SK-N-SH (cell line): ENCODE results near the gene ABCA4. TPM values are rescaled to one million over a fixed set of nuclear protein-coding genes. Genes with fewer than 3 reads are reported as not detected.

Source experiments
- CTCF ChIA-PET: fragments of 300-600, 350-600 bp; formaldehyde crosslinking; extraction: SDS; loops from one replicate; lab custom pipeline; 2021; lab: Yijun Ruan, JAX
- POLR2A ChIA-PET: fragments of 350-600 bp; sonication (Branson Sonifier 250); formaldehyde crosslinking; extraction: SDS; loops from one replicate; lab custom pipeline; 2020; ENCODE audit warnings: antibody characterized with exemption, inconsistent platforms; lab: Yijun Ruan, JAX
- DNase-seq: peaks from one replicate; pipeline ENCODE4 v3.0.0; 2012
- H2AFZ ChIP-seq: fragments of 200-600 bp; sonication (generic); 2 replicates; pipeline ENCODE4 v1.8.1; 2016; ENCODE audit warnings: antibody characterized with exemption, mild to moderate bottlenecking, low read depth
- H3F3A ChIP-seq: fragments of 200-600 bp; sonication (generic); replicated peaks from 2 replicates; pipeline ENCODE3; 2016; ENCODE audit warnings: antibody characterized with exemption, mild to moderate bottlenecking; ENCODE audit not compliant: insufficient read depth
- H3K27ac ChIP-seq, 2 experiments: fragments of 200-500 bp in 1 of 2; fragments of 200-600 bp in 1 of 2; sonication (Bioruptor generic) in 1 of 2; sonication (generic), shearing (Covaris generic) in 1 of 2; 2 replicates each; pipeline versions ENCODE4 v1.5.1 to v1.6.1; 2014 to 2016; ENCODE audit warnings: low read depth in 2 of 2, inconsistent platforms in 1 of 2, low read length in 1 of 2, mild to moderate bottlenecking in 1 of 2, mixed read lengths in 1 of 2
- H3K27me3 ChIP-seq: fragments of 200-600 bp; sonication (generic), shearing (Covaris generic); 2 replicates; pipeline ENCODE4 v1.6.1; 2016; ENCODE audit warnings: mixed run types; ENCODE audit not compliant: insufficient read depth
- H3K36me3 ChIP-seq, 2 experiments: fragments of 200-500 bp in 1 of 2; fragments of 200-600 bp in 1 of 2; sonication (Bioruptor generic) in 1 of 2; sonication (generic) in 1 of 2; replicated peaks in 1 of 2; 2 replicates each; pipeline versions ENCODE3 to v1.5.1; 2014 to 2016; ENCODE audit warnings: low read length in 1 of 2, mild to moderate bottlenecking in 1 of 2; ENCODE audit not compliant: insufficient read depth in 2 of 2, control insufficient read depth in 1 of 2
- H3K4me1 ChIP-seq, 2 experiments: fragments of 200-500 bp in 1 of 2; fragments of 200-600 bp in 1 of 2; sonication (Bioruptor generic) in 1 of 2; sonication (generic), shearing (Covaris generic) in 1 of 2; 2 replicates each; pipeline versions ENCODE4 v1.5.1 to v1.6.1; 2014 to 2016; ENCODE audit warnings: low read depth in 1 of 2, low read length in 1 of 2, mixed run types in 1 of 2; ENCODE audit not compliant: insufficient read depth in 2 of 2, control insufficient read depth in 1 of 2
- H3K4me2 ChIP-seq: fragments of 200-600 bp; sonication (generic), shearing (Covaris generic); 2 replicates; pipeline ENCODE4 v1.6.1; 2017; ENCODE audit warnings: mixed run types
- H3K4me3 ChIP-seq, 2 experiments: fragments of 200-500 bp in 1 of 2; fragments of 200-600 bp in 1 of 2; sonication (Bioruptor generic) in 1 of 2; sonication (generic), shearing (Covaris generic) in 1 of 2; 2 replicates each; pipeline versions ENCODE4 v1.5.1 to v1.8.1; 2014 to 2016; ENCODE audit warnings: low read depth in 2 of 2, inconsistent platforms in 1 of 2, low read length in 1 of 2, mild to moderate bottlenecking in 1 of 2, mixed read lengths in 1 of 2, moderate library complexity in 1 of 2
- H3K79me2 ChIP-seq: fragments of 200-600 bp; sonication (generic); 2 replicates; pipeline ENCODE4 v1.8.1; 2017; ENCODE audit warnings: mild to moderate bottlenecking; ENCODE audit not compliant: insufficient read depth
- H3K9ac ChIP-seq: fragments of 200-600 bp; sonication (generic); 2 replicates; pipeline ENCODE4 v1.6.1; 2017; ENCODE audit warnings: mixed run types
- H3K9me2 ChIP-seq: fragments of 200-600 bp; sonication (generic); 2 replicates; pipeline ENCODE4 v1.6.1; 2017; ENCODE audit warnings: mixed run types
- H3K9me3 ChIP-seq: fragments of 200-600 bp; sonication (generic); 2 replicates; pipeline ENCODE4 v1.6.1; 2017; ENCODE audit warnings: mixed run types, mild to moderate bottlenecking, moderate library complexity
- H4K20me1 ChIP-seq: fragments of 200-600 bp; sonication (generic); 2 replicates; pipeline ENCODE4 v1.6.1; 2017; ENCODE audit warnings: mild to moderate bottlenecking, mixed run types; ENCODE audit not compliant: insufficient read depth
- EP300 ChIP-seq, 2 experiments: IDR thresholded peaks; 2 replicates each; pipeline versions ENCODE4 v1.4.0 to v1.6.1; 2012; ENCODE audit warnings: borderline replicate concordance in 1 of 2, low read depth in 1 of 2, low read length in 1 of 2
- FOSL2 ChIP-seq: IDR thresholded peaks from 2 replicates; pipeline ENCODE4 v1.4.0; 2012; ENCODE audit warnings: low read depth, mild to moderate bottlenecking, moderate library complexity, borderline replicate concordance
- IRF3 ChIP-seq: fragments of 150-350 bp; IDR thresholded peaks from 2 replicates; pipeline ENCODE4 v1.6.1; 2016; ENCODE audit warnings: mild to moderate bottlenecking, low read depth, low read length
- MXI1 ChIP-seq: IDR thresholded peaks from 2 replicates; pipeline ENCODE4 v1.6.1; 2012; ENCODE audit warnings: mild to moderate bottlenecking, low read depth, low read length, improper control_type of control experiment
- NFIC ChIP-seq: IDR thresholded peaks from 2 replicates; pipeline ENCODE4 v1.4.0; 2012; ENCODE audit warnings: borderline replicate concordance
- NRF1 ChIP-seq: IDR thresholded peaks from 2 replicates; pipeline ENCODE4 v1.6.1; 2012; ENCODE audit warnings: low read depth, mild to moderate bottlenecking, low read length
- RCOR1 ChIP-seq: fragments of 150-350 bp; IDR thresholded peaks from 2 replicates; pipeline ENCODE4 v1.6.1; 2017; ENCODE audit warnings: antibody characterized with exemption, low read length
- REST ChIP-seq: IDR thresholded peaks from 2 replicates; pipeline ENCODE4 v1.6.1; 2012; ENCODE audit warnings: mild to moderate bottlenecking, low read depth, low read length, moderate library complexity
- RXRA ChIP-seq: IDR thresholded peaks from 2 replicates; pipeline ENCODE4 v1.4.0; 2012; ENCODE audit warnings: low read depth, mild to moderate bottlenecking, borderline replicate concordance
- SIN3A ChIP-seq: IDR thresholded peaks from 2 replicates; pipeline ENCODE4 v1.6.1; 2012; ENCODE audit warnings: low read depth, mild to moderate bottlenecking, low read length, moderate library complexity, borderline replicate concordance
- SMC3 ChIP-seq: IDR thresholded peaks from 2 replicates; pipeline ENCODE4 v1.6.1; 2012; ENCODE audit warnings: low read depth, low read length, improper control_type of control experiment
- TAF1 ChIP-seq: IDR thresholded peaks from 2 replicates; pipeline ENCODE4 v1.6.1; 2012; ENCODE audit warnings: low read depth, mild to moderate bottlenecking, low read length, moderate library complexity, borderline replicate concordance
- USF1 ChIP-seq: IDR thresholded peaks from 2 replicates; pipeline ENCODE4 v1.4.0; 2012; ENCODE audit warnings: low read depth, borderline replicate concordance
- USF2 ChIP-seq: fragments of 150-350 bp; IDR thresholded peaks from 2 replicates; pipeline ENCODE4 v1.6.1; 2017; ENCODE audit warnings: antibody characterized with exemption, low read length, low read depth, borderline replicate concordance
- ZBTB33 ChIP-seq: IDR thresholded peaks from 2 replicates; pipeline ENCODE4 v1.4.0; 2012; ENCODE audit warnings: low read depth, borderline replicate concordance
- WGBS: methylation state at CpG from one replicate; pipeline ENCODE4 v1.1.6; 2017; ENCODE audit warnings: low lambda C conversion rate; 5-methylcytosine and 5-hydroxymethylcytosine counted together
- polyA plus RNA-seq, 3 experiments: library from polyadenylated mRNA; depleted of rRNA; stranded (reverse); fragments of >200 nt; gene quantifications; 2 replicates each; pipeline ENCODE4 v1.2.3, GENCODE V29; 2012

The ABCA4 gene
- polyA plus RNA-seq, 1 of the 3 experiments (the other 2 are of a cell fraction), result 0.03 TPM

- no peak for TF ChIP-seq USF1
- TF ChIP-seq RCOR1, result no peak
- TF ChIP-seq SIN3A, result no peak
- TF ChIP-seq FOSL2, result no peak
- no peak for TF ChIP-seq NFIC
- TF ChIP-seq RXRA, result no peak
- TF ChIP-seq REST, result no peak
- no peak for TF ChIP-seq IRF3
- TF ChIP-seq TAF1, result no peak
- TF ChIP-seq MXI1, result no peak
- TF ChIP-seq USF2, result no peak
- no peak for TF ChIP-seq SMC3
- TF ChIP-seq ZBTB33, result no peak
- no peak for TF ChIP-seq NRF1
- TF ChIP-seq EP300 (IDR thresholded peaks at IDR 0.05; ENCODE audit: borderline replicate concordance in 1 of 2, low read depth in 1 of 2, low read length in 1 of 2), result no peak
- H3K79me2 ChIP-seq, result no peaks in the 10 kb centered on the region
- H3K36me3 ChIP-seq, result no peaks in the 10 kb centered on the region
- H3K9me3 ChIP-seq, result no peaks in the 10 kb centered on the region
- H2AFZ ChIP-seq, result no peak overlapping the region
- DNase-seq, result no peak
- no peaks in the 10 kb centered on the region for H3K27me3 ChIP-seq
- no peak overlapping the region for H3K9ac ChIP-seq
- no peaks in the 10 kb centered on the region for H3F3A ChIP-seq
- WGBS, result 90% methylated on average over 1 of the region's 1 CpG
- POLR2A ChIA-PET, result no interaction called here
- no peak overlapping the region for H3K4me3 ChIP-seq
- no peaks in the 10 kb centered on the region for H3K9me2 ChIP-seq
- no peak overlapping the region for H3K27ac ChIP-seq
- H4K20me1 ChIP-seq, result no peaks in the 10 kb centered on the region
- CTCF ChIA-PET, result interaction anchor here (0.8 to 2.1 kb wide), 4 partner anchors 26 to 929 kb away, joined by 3 to 5 read pairs (median 3); no protein-coding TSS in a partner anchor
- H3K4me1 ChIP-seq, result no peaks in the 10 kb centered on the region
- H3K4me2 ChIP-seq, result no peak overlapping the region
Measured at GRCh38 chr1:94154989-94155388, 34.0 kb upstream of the ABCA4 start.
